A549 (cell line): Measurements from ENCODE around the gene BSDC1.

ENCODE experiments used
- BCL3 ChIP-seq: fragments of >200 bp; sonication (Bioruptor Twin); formaldehyde crosslinking; IDR thresholded peaks from 3 replicates; pipeline ENCODE4 v1.6.1; 2016
- BHLHE40 ChIP-seq: IDR thresholded peaks from 2 replicates; pipeline ENCODE4 v1.6.1; 2012; ENCODE audit warnings: low read depth, low read length, inconsistent platforms
- CEBPB ChIP-seq, 2 experiments: fragments of >200 bp in 1 of 2; sonication (Bioruptor Twin) in 1 of 2; formaldehyde crosslinking in 1 of 2; IDR thresholded peaks; 2 replicates each; pipeline ENCODE4 v1.6.1; 2012 to 2016
- EP300 ChIP-seq, 2 experiments: fragments of >200 bp; sonication (Bioruptor Twin); formaldehyde crosslinking; IDR thresholded peaks; 2 replicates in 1 of 2; 3 replicates in 1 of 2; pipeline ENCODE4 v1.6.1; 2016 to 2017
- GATA3 ChIP-seq: IDR thresholded peaks from 2 replicates; pipeline ENCODE4 v1.6.1; 2012; ENCODE audit warnings: borderline replicate concordance
- NFE2L2 ChIP-seq: fragments of 150-350 bp; conservative IDR thresholded peaks from 2 replicates; pipeline ENCODE4 v1.6.1; 2014; ENCODE audit warnings: low read length
- PBX3 ChIP-seq: IDR thresholded peaks from 2 replicates; pipeline ENCODE4 v1.6.1; 2012
- POLR2A ChIP-seq: IDR thresholded peaks from 2 replicates; pipeline ENCODE4 v1.6.1; 2012; ENCODE audit warnings: mild to moderate bottlenecking, low read length
- TF ChIP-seq, protein P1 (sequence below): fragments of >200 bp; sonication (Bioruptor Twin); formaldehyde crosslinking; IDR thresholded peaks from 3 replicates; pipeline ENCODE4 v1.5.1; 2016

GRCh38 chr1:32380057-32380456, 14.2 kb downstream of the BSDC1 start:
- no peak for TF ChIP-seq GATA3
- TF ChIP-seq NFE2L2: no peak
- TF ChIP-seq PBX3: no peak
- TF ChIP-seq, protein P1, sequence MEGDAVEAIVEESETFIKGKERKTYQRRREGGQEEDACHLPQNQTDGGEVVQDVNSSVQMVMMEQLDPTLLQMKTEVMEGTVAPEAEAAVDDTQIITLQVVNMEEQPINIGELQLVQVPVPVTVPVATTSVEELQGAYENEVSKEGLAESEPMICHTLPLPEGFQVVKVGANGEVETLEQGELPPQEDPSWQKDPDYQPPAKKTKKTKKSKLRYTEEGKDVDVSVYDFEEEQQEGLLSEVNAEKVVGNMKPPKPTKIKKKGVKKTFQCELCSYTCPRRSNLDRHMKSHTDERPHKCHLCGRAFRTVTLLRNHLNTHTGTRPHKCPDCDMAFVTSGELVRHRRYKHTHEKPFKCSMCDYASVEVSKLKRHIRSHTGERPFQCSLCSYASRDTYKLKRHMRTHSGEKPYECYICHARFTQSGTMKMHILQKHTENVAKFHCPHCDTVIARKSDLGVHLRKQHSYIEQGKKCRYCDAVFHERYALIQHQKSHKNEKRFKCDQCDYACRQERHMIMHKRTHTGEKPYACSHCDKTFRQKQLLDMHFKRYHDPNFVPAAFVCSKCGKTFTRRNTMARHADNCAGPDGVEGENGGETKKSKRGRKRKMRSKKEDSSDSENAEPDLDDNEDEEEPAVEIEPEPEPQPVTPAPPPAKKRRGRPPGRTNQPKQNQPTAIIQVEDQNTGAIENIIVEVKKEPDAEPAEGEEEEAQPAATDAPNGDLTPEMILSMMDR: no peak
- no peak for TF ChIP-seq EP300 (IDR thresholded peaks at IDR 0.05)
- no peak for TF ChIP-seq POLR2A
- TF ChIP-seq BHLHE40: no peak
- no peak for TF ChIP-seq CEBPB (IDR thresholded peaks at IDR 0.05)
- no peak for TF ChIP-seq BCL3
